HepG2 (cell line): ENCODE measurements around the gene AMDHD1. TPM values are rescaled to one million over a fixed set of nuclear protein-coding genes. Genes with fewer than 3 reads are reported as not detected.

Experiments used
- AKAP8 ChIP-seq: sonication (generic); formaldehyde crosslinking; IDR thresholded peaks from 2 replicates; pipeline ENCODE4 v1.5.1; 2020; ENCODE audit warnings: mild to moderate bottlenecking, missing genetic modification reagents
- IRX3 ChIP-seq: sonication (generic); formaldehyde crosslinking; IDR thresholded peaks from 2 replicates; pipeline ENCODE4 v1.8.1; 2023; ENCODE audit warnings: mild to moderate bottlenecking, low read depth, missing genetic modification reagents, borderline replicate concordance
- KMT2B ChIP-seq: IDR thresholded peaks from 2 replicates; pipeline ENCODE4 v1.6.1; 2016; ENCODE audit warnings: missing genetic modification reagents, missing compliant biosample characterization
- MAFF ChIP-seq: IDR thresholded peaks from 2 replicates; pipeline ENCODE4 v1.6.1; 2011; ENCODE audit warnings: low read depth, low read length, improper control_type of control experiment
- MIER2 ChIP-seq: IDR thresholded peaks from 2 replicates; pipeline ENCODE4 v1.6.1; 2016; ENCODE audit warnings: missing biosample characterization, missing genetic modification reagents
- MTF2 ChIP-seq: sonication (generic); formaldehyde crosslinking; IDR thresholded peaks from 2 replicates; pipeline ENCODE4 v1.5.0; 2020; ENCODE audit warnings: missing genetic modification reagents, borderline replicate concordance
- NR3C1 ChIP-seq: sonication (generic); formaldehyde crosslinking; IDR thresholded peaks from 2 replicates; pipeline ENCODE4 v1.4.0; 2020; ENCODE audit warnings: missing genetic modification reagents
- ZNF3 ChIP-seq: IDR thresholded peaks from 2 replicates; pipeline ENCODE4 v1.7.0; 2017; ENCODE audit warnings: inconsistent platforms
- ZNF720 ChIP-seq: sonication (generic); formaldehyde crosslinking; IDR thresholded peaks from 2 replicates; pipeline ENCODE4 v1.4.0; 2020; ENCODE audit warnings: missing genetic modification reagents
- ZNF75D ChIP-seq: sonication (generic); formaldehyde crosslinking; IDR thresholded peaks from 2 replicates; pipeline ENCODE4 v1.8.1; 2023; ENCODE audit warnings: missing genetic modification reagents, mild to moderate bottlenecking, borderline replicate concordance
- ZXDC ChIP-seq: sonication (generic); formaldehyde crosslinking; IDR thresholded peaks from 2 replicates; pipeline ENCODE4 v1.5.0; 2020; ENCODE audit warnings: mild to moderate bottlenecking, missing genetic modification reagents
- polyA plus RNA-seq, 8 experiments: library from polyadenylated mRNA; depleted of rRNA in 3 of 8; stranded (reverse) in 7 of 8; unstranded in 1 of 8; fragments of >200 nt; fragmentation: Illumina TruSeq in 4 of 8; extraction: Trizol in 4 of 8; gene quantifications; 2 replicates each; pipeline versions ENCODE4 v1.2.1 to v1.2.3, GENCODE V29; 2011 to 2016; ENCODE audit warnings: low read depth in 4 of 8, missing spikeins in 1 of 8, mixed read lengths in 1 of 8; ENCODE audit not compliant: insufficient read depth in 1 of 8
- total RNA-seq, 5 experiments: library from RNA; depleted of rRNA; stranded (reverse); fragments of >200 nt; fragmentation: Illumina TruSeq; extraction: Trizol; gene quantifications; 2 replicates each; pipeline ENCODE4 v1.2.3, GENCODE V29; 2016; ENCODE audit warnings: low read depth in 1 of 5
- TF ChIP-seq, protein P1 (sequence below): sonication (generic); formaldehyde crosslinking; IDR thresholded peaks from 2 replicates; pipeline ENCODE4 v1.8.0; 2022; ENCODE audit warnings: low read depth, missing genetic modification reagents
- TF ChIP-seq, protein P2 (sequence below): IDR thresholded peaks from 2 replicates; pipeline ENCODE4 v1.6.1; 2016
- TF ChIP-seq, protein P3 (sequence below), 2 experiments: fragments of 450-650 bp in 1 of 2; sonication (generic) in 1 of 2; formaldehyde crosslinking in 1 of 2; IDR thresholded peaks; 2 replicates each; pipeline versions ENCODE4 v1.6.1 to v1.8.0; 2016 to 2022; ENCODE audit warnings: antibody characterized with exemption in 1 of 2, mild to moderate bottlenecking in 1 of 2, missing genetic modification reagents in 1 of 2

The AMDHD1 gene
- total and polyA plus RNA-seq, 2 of the 13 experiments (the other 11 are each of a cell fraction or from before 2014, with no cell fraction given): 6.5 to 29.6 TPM

- TF ChIP-seq, protein P1, sequence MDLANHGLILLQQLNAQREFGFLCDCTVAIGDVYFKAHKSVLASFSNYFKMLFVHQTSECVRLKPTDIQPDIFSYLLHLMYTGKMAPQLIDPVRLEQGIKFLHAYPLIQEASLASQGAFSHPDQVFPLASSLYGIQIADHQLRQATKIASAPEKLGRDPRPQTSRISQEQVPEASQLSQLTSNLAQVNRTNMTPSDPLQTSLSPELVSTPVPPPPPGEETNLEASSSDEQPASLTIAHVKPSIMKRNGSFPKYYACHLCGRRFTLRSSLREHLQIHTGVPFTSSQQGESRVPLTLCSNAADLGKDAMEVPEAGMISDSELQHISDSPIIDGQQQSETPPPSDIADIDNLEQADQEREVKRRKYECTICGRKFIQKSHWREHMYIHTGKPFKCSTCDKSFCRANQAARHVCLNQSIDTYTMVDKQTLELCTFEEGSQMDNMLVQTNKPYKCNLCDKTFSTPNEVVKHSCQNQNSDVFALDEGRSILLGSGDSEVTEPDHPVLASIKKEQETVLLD (CRISPR knock-in tag): no peak
- TF ChIP-seq KMT2B (no peak), MIER2 (no peak), ZNF3 (no peak), MAFF (no peak), ZNF75D (CRISPR knock-in tag) (no peak), ZNF720 (no peak), AKAP8 (CRISPR knock-in tag) (no peak), IRX3 (CRISPR knock-in tag) (no peak), ZXDC (no peak), NR3C1 (no peak), MTF2 (CRISPR knock-in tag) (no peak)
- TF ChIP-seq, protein P2, sequence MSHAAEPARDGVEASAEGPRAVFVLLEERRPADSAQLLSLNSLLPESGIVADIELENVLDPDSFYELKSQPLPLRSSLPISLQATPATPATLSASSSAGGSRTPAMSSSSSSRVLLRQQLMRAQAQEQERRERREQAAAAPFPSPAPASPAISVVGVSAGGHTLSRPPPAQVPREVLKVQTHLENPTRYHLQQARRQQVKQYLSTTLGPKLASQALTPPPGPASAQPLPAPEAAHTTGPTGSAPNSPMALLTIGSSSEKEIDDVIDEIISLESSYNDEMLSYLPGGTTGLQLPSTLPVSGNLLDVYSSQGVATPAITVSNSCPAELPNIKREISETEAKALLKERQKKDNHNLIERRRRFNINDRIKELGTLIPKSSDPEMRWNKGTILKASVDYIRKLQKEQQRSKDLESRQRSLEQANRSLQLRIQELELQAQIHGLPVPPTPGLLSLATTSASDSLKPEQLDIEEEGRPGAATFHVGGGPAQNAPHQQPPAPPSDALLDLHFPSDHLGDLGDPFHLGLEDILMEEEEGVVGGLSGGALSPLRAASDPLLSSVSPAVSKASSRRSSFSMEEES (CRISPR knock-in tag): no peak
- TF ChIP-seq, protein P3, sequence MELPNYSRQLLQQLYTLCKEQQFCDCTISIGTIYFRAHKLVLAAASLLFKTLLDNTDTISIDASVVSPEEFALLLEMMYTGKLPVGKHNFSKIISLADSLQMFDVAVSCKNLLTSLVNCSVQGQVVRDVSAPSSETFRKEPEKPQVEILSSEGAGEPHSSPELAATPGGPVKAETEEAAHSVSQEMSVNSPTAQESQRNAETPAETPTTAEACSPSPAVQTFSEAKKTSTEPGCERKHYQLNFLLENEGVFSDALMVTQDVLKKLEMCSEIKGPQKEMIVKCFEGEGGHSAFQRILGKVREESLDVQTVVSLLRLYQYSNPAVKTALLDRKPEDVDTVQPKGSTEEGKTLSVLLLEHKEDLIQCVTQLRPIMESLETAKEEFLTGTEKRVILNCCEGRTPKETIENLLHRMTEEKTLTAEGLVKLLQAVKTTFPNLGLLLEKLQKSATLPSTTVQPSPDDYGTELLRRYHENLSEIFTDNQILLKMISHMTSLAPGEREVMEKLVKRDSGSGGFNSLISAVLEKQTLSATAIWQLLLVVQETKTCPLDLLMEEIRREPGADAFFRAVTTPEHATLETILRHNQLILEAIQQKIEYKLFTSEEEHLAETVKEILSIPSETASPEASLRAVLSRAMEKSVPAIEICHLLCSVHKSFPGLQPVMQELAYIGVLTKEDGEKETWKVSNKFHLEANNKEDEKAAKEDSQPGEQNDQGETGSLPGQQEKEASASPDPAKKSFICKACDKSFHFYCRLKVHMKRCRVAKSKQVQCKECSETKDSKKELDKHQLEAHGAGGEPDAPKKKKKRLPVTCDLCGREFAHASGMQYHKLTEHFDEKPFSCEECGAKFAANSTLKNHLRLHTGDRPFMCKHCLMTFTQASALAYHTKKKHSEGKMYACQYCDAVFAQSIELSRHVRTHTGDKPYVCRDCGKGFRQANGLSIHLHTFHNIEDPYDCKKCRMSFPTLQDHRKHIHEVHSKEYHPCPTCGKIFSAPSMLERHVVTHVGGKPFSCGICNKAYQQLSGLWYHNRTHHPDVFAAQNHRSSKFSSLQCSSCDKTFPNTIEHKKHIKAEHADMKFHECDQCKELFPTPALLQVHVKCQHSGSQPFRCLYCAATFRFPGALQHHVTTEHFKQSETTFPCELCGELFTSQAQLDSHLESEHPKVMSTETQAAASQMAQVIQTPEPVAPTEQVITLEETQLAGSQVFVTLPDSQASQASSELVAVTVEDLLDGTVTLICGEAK (IDR thresholded peaks at IDR 0.05): no peak
- TF ChIP-seq, protein P3 (CRISPR knock-in tag; IDR thresholded peaks at IDR 0.05): no peak
These were observed 35.6 kb downstream of the AMDHD1 start (continued) for GRCh38 chr12:95978774-95979173.
